ENCODE results near the gene ASB17. TPM values are rescaled to one million over a fixed set of nuclear protein-coding genes. Genes with fewer than 3 reads are reported as not detected.
"Not testable (repeated sequence)": the region's sequence is repeated elsewhere in the genome, so short reads cannot be mapped to it uniquely, and the experiment has no call there.

Gene ASB17
- total RNA-seq, 4 donors from 2014 or later = not detected

GRCh38 chr1:75964760-75965408 is 32.7 kb upstream of the ASB17 start:
- no peak overlapping the region for H3K27ac ChIP-seq
- H3K27me3 ChIP-seq = no peaks in the 10 kb centered on the region
- DNase-seq (ENCODE audit: low spot score in 2 of 2) = no peak
- no peak overlapping the region for H3K4me3 ChIP-seq
- TF ChIP-seq POLR2A (IDR thresholded peaks at IDR 0.05) (no peak), EP300 (IDR thresholded peaks at IDR 0.05) (no peak), POLR2AphosphoS5 (IDR thresholded peaks at IDR 0.05) (no peak)
- TF ChIP-seq, protein P1, sequence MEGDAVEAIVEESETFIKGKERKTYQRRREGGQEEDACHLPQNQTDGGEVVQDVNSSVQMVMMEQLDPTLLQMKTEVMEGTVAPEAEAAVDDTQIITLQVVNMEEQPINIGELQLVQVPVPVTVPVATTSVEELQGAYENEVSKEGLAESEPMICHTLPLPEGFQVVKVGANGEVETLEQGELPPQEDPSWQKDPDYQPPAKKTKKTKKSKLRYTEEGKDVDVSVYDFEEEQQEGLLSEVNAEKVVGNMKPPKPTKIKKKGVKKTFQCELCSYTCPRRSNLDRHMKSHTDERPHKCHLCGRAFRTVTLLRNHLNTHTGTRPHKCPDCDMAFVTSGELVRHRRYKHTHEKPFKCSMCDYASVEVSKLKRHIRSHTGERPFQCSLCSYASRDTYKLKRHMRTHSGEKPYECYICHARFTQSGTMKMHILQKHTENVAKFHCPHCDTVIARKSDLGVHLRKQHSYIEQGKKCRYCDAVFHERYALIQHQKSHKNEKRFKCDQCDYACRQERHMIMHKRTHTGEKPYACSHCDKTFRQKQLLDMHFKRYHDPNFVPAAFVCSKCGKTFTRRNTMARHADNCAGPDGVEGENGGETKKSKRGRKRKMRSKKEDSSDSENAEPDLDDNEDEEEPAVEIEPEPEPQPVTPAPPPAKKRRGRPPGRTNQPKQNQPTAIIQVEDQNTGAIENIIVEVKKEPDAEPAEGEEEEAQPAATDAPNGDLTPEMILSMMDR (IDR thresholded peaks at IDR 0.05) = no peak
- H3K4me1 ChIP-seq = no peaks in the 10 kb centered on the region
- no peaks in the 10 kb centered on the region for H3K36me3 ChIP-seq
- no peaks in the 10 kb centered on the region for H3K9me3 ChIP-seq

DNA sequence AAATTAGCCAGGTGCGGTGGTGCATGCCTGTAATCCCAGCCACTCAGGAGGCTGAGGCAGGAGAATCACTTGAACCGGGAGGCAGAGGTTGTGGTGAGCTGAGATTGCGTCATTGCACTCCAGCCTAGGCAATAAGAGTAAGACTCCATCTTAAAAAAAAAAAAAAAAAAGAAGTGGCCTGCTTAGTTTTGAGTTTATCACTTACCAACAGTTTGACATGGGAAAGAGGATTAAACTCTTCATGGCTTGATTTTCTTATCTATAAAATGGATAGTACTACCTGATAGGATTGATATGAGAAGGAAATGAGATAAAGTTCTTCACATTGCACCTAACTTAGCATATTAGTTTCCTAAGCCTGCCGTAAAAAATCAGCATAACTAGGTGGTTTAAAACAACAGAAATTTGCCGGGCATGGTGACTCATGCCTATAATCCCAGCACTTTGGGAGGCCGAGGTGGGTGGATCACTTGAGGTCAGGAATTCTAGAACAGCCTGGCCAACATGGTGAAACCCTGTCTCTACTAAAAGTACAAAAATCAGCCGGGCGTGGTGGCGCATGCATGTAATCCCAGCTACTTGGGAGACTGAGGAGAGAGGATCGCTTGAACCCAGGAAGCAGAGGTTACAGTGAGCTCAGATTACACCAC is 32.0 kb upstream of the ASB17 start:
- 84% methylated on average over 10 of the region's 10 CpGs for WGBS
- not testable (repeated sequence) for H3K27ac ChIP-seq

DNA sequence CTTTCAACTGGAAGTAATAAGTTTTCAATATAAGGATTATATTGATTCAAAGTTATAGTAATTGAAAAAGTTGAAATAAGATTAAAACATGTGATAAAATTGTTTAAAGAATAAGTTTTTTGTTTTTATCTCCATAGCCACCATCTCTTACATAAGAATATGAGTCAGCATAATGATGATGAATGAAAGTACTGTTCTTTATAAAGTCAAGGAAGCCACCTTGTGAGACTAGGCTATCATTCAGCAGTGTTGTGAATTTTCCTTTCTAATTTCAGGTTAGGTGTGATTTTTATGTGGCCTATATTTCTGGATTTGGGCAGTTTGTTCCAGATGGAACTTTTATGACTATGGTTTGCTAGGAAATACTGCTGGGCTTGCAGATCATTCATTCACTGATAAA is 22.4 kb upstream of the ASB17 start:
- Histone ChIP-seq H3K4me3 (no peak overlapping the region), H3K27me3 (no peaks in the 10 kb centered on the region), H3K27ac (no peak overlapping the region), H3K36me3 (no peaks in the 10 kb centered on the region), H3K9me3 (no peaks in the 10 kb centered on the region), H3K4me1 (no peaks in the 10 kb centered on the region)
- no peak for TF ChIP-seq POLR2AphosphoS5 (IDR thresholded peaks at IDR 0.05)
- TF ChIP-seq EP300 (IDR thresholded peaks at IDR 0.05) = no peak
- TF ChIP-seq POLR2A (IDR thresholded peaks at IDR 0.05) = no peak
- TF ChIP-seq, protein P1 (IDR thresholded peaks at IDR 0.05) = no peak
- DNase-seq (ENCODE audit: low spot score in 2 of 2) = no peak

More for the DNA sequence above, 32.0 kb upstream of the ASB17 start:
- H3K4me3 ChIP-seq; H3K9me3 ChIP-seq; DNase-seq (ENCODE audit: low spot score in 2 of 2); H3K36me3 ChIP-seq; H3K27me3 ChIP-seq; H3K4me1 ChIP-seq: not testable (repeated sequence)

- WGBS = 93% methylated on average over 4 of the region's 4 CpGs
- Histone ChIP-seq H3K9me3 (no peaks in the 10 kb centered on the region), H3K4me1 (no peaks in the 10 kb centered on the region), H3K27ac (no peak overlapping the region), H3K27me3 (no peaks in the 10 kb centered on the region), H3K4me3 (no peak overlapping the region), H3K36me3 (no peaks in the 10 kb centered on the region)
- no peak for TF ChIP-seq POLR2AphosphoS5 (IDR thresholded peaks at IDR 0.05)
- TF ChIP-seq, protein P1 (IDR thresholded peaks at IDR 0.05) = no peak
- no peak for TF ChIP-seq EP300 (IDR thresholded peaks at IDR 0.05)
- TF ChIP-seq POLR2A (IDR thresholded peaks at IDR 0.05) = no peak
- no peak for DNase-seq (ENCODE audit: low spot score in 2 of 2)
Measured at GRCh38 chr1:75953461-75953860, 21.3 kb upstream of the ASB17 start.

DNA sequence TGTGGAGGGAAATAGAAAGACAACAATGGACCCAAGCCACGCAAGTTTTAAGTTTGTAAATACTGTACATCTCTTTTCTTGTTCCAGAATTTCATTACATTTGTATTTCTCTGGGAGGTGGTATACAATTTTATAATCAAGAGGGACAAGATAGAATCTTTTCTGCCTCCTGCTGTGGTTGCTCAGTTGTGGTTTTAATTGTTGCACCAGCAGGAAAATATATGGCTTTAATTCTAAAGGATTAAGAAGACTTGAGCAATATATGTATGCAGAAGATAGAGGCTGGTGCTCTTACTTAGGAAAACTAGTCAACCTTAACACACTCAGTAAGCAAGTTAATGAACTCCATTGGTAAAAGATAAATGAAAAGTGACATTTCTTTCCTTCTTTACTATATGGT is 19.8 kb upstream of the ASB17 start:
- no peak for DNase-seq (ENCODE audit: low spot score in 2 of 2)
- H3K36me3 ChIP-seq = no peaks in the 10 kb centered on the region
- no peaks in the 10 kb centered on the region for H3K27me3 ChIP-seq
- WGBS = 83% methylated on average over 1 of the region's 1 CpG
- no peaks in the 10 kb centered on the region for H3K4me1 ChIP-seq
- H3K27ac ChIP-seq = no peak overlapping the region
- H3K4me3 ChIP-seq = no peak overlapping the region
- TF ChIP-seq POLR2A (IDR thresholded peaks at IDR 0.05) (no peak), POLR2AphosphoS5 (IDR thresholded peaks at IDR 0.05) (no peak), EP300 (IDR thresholded peaks at IDR 0.05) (no peak)
- TF ChIP-seq, protein P1 (IDR thresholded peaks at IDR 0.05) = no peak
- no peaks in the 10 kb centered on the region for H3K9me3 ChIP-seq
